Neural cell (in vitro differentiated cells): Measurements from ENCODE around the gene CREBBP. TPM values are rescaled to one million over a fixed set of nuclear protein-coding genes. Genes with fewer than 3 reads are reported as not detected.

Experiments
- H2AFZ ChIP-seq: fragments of 200-600, 300-800 bp; sonication (generic), shearing (Covaris generic); 2 replicates; pipeline ENCODE4 v1.6.0; 2014; ENCODE audit warnings: low read depth, mild to moderate bottlenecking, antibody characterized with exemption, low read length, moderate library complexity
- H3F3A ChIP-seq: fragments of 200-600 bp; shearing (Covaris generic); 2 replicates; pipeline ENCODE4 v1.6.1; 2016; ENCODE audit warnings: mild to moderate bottlenecking, moderate library complexity, mixed read lengths, antibody characterized with exemption, low read length; ENCODE audit not compliant: insufficient read depth, poor library complexity, severe bottlenecking
- H3K27ac ChIP-seq: fragments of 200-600, 300-800 bp; sonication (generic), shearing (Covaris generic); 2 replicates; pipeline ENCODE4 v1.5.1; 2014; ENCODE audit warnings: mild to moderate bottlenecking, low read length, moderate library complexity
- H3K27me3 ChIP-seq: fragments of 300-800, 200-600 bp; sonication (generic), shearing (Covaris generic); 2 replicates; pipeline ENCODE4 v1.6.0; 2014; ENCODE audit warnings: mild to moderate bottlenecking, low read depth, low read length, moderate library complexity; ENCODE audit not compliant: insufficient read depth
- H3K36me3 ChIP-seq: fragments of 300-800, 200-600 bp; sonication (generic), shearing (Covaris generic); 2 replicates; pipeline ENCODE4 v1.5.1; 2014; ENCODE audit warnings: mild to moderate bottlenecking, antibody characterized with exemption, low read length, moderate library complexity; ENCODE audit not compliant: insufficient read depth
- H3K4me2 ChIP-seq: fragments of 300-800, 200-600 bp; sonication (generic), shearing (Covaris generic); 2 replicates; pipeline ENCODE4 v1.6.0; 2014; ENCODE audit warnings: mild to moderate bottlenecking, low read length
- H3K4me3 ChIP-seq: fragments of 300-800, 200-600 bp; sonication (generic), shearing (Covaris generic); 2 replicates; pipeline ENCODE4 v1.5.1; 2014; ENCODE audit warnings: mild to moderate bottlenecking, low read length, moderate library complexity
- H3K79me2 ChIP-seq: fragments of 200-600 bp; shearing (Covaris generic); replicated peaks from 2 replicates; pipeline ENCODE4 v1.6.0; 2014; ENCODE audit warnings: mild to moderate bottlenecking, low read length, moderate library complexity; ENCODE audit not compliant: insufficient read depth
- H3K9ac ChIP-seq: fragments of 300-800, 200-600 bp; sonication (generic), shearing (Covaris generic); 2 replicates; pipeline ENCODE4 v1.6.1; 2016; ENCODE audit warnings: mild to moderate bottlenecking, low read length, mixed read lengths
- H3K9me2 ChIP-seq: fragments of 200-600 bp; shearing (Covaris generic); 2 replicates; pipeline ENCODE4 v1.6.1; 2016; ENCODE audit warnings: mild to moderate bottlenecking, low read length, mixed read lengths; ENCODE audit not compliant: insufficient read depth
- H3K9me3 ChIP-seq: fragments of 200-600, 300-800 bp; sonication (generic), shearing (Covaris generic); 2 replicates; pipeline ENCODE4 v1.6.1; 2016; ENCODE audit warnings: mild to moderate bottlenecking, mixed run types, low read length, moderate library complexity, mixed read lengths
- H4K20me1 ChIP-seq: fragments of 200-600 bp; shearing (Covaris generic); 2 replicates; pipeline ENCODE4 v1.6.1; 2016; ENCODE audit warnings: mild to moderate bottlenecking, mixed run types; ENCODE audit not compliant: insufficient read depth
- EP300 ChIP-seq: fragments of 450-650 bp; conservative IDR thresholded peaks from 2 replicates; pipeline ENCODE4 v1.6.1; 2014; ENCODE audit warnings: antibody characterized with exemption, mild to moderate bottlenecking, moderate library complexity; ENCODE audit not compliant: poor library complexity, severe bottlenecking
- EZH2 ChIP-seq: fragments of 200-600, 300-800 bp; shearing (Covaris generic), sonication (generic); IDR thresholded peaks from 2 replicates; pipeline ENCODE4 v1.6.1; 2014; ENCODE audit warnings: antibody characterized with exemption, low read length, borderline replicate concordance, mild to moderate bottlenecking; ENCODE audit not compliant: insufficient read depth, poor library complexity, severe bottlenecking
- MXI1 ChIP-seq: fragments of 450-650 bp; conservative IDR thresholded peaks from 2 replicates; pipeline ENCODE4 v1.6.1; 2014; ENCODE audit warnings: antibody characterized with exemption, mild to moderate bottlenecking; ENCODE audit not compliant: poor library complexity, severe bottlenecking
- POLR2AphosphoS5 ChIP-seq: IDR thresholded peaks from 2 replicates; pipeline ENCODE4 v1.6.1; 2012
- RAD21 ChIP-seq: fragments of 450-650 bp; conservative IDR thresholded peaks from 2 replicates; pipeline ENCODE4 v1.6.1; 2014; ENCODE audit warnings: antibody characterized with exemption, mild to moderate bottlenecking, moderate library complexity
- SMC3 ChIP-seq: fragments of 450-650 bp; conservative IDR thresholded peaks from 2 replicates; pipeline ENCODE4 v1.6.1; 2014; ENCODE audit warnings: antibody characterized with exemption, mild to moderate bottlenecking, moderate library complexity; ENCODE audit not compliant: poor library complexity
- TAF1 ChIP-seq: IDR thresholded peaks from 2 replicates; pipeline ENCODE4 v1.6.1; 2012; ENCODE audit warnings: low read depth
- polyA plus RNA-seq: library from polyadenylated mRNA; depleted of rRNA; stranded (reverse); fragments of >200 nt; gene quantifications from 2 replicates; pipeline ENCODE4 v1.2.3, GENCODE V29; 2014
- TF ChIP-seq, protein P1 (sequence below): IDR thresholded peaks from 2 replicates; pipeline ENCODE4 v1.6.1; 2012; ENCODE audit warnings: borderline replicate concordance
- TF ChIP-seq, protein P2 (sequence below): fragments of 450-650 bp; IDR thresholded peaks from 2 replicates; pipeline ENCODE4 v1.5.1; 2014; ENCODE audit warnings: antibody characterized with exemption, mild to moderate bottlenecking, moderate library complexity; ENCODE audit not compliant: poor library complexity, severe bottlenecking

The CREBBP gene
- polyA plus RNA-seq, 1 donor from 2014 or later = 3.3 TPM

DNA sequence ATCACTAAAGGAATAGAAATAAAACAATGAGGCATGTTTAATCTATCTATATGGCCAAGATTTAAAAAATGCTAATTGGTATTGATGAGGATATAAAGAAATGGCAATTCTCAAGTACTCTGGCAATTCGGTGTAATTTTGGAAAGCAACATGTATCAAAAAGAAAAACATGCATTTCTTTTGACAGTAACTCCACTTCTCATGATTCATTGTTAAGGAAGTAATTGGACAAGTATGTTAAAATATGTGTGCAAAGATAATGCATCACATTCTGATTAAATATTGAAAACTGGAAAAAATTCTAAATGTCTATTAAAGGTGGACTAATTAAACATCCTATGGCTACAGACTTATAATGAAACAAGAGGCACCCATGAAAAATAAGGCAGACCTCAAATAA is 81.2 kb downstream of the CREBBP start:
- Histone ChIP-seq H3F3A (no peaks in the 10 kb centered on the region), H2AFZ (no peak overlapping the region), H3K9me3 (no peaks in the 10 kb centered on the region), H3K4me2 (no peak overlapping the region), H3K36me3 (no peaks in the 10 kb centered on the region), H3K9me2 (no peaks in the 10 kb centered on the region), H3K27me3 (no peaks in the 10 kb centered on the region), H3K4me3 (no peak overlapping the region), H3K9ac (no peak overlapping the region), H4K20me1 (no peaks in the 10 kb centered on the region), H3K79me2 (peaks cover 80% of the 10 kb centered on the region), H3K27ac (no peak overlapping the region)
- TF ChIP-seq EZH2 (no peak), POLR2AphosphoS5 (no peak), EP300 (no peak), RAD21 (no peak), MXI1 (no peak), SMC3 (no peak), TAF1 (no peak)
- TF ChIP-seq, protein P1, sequence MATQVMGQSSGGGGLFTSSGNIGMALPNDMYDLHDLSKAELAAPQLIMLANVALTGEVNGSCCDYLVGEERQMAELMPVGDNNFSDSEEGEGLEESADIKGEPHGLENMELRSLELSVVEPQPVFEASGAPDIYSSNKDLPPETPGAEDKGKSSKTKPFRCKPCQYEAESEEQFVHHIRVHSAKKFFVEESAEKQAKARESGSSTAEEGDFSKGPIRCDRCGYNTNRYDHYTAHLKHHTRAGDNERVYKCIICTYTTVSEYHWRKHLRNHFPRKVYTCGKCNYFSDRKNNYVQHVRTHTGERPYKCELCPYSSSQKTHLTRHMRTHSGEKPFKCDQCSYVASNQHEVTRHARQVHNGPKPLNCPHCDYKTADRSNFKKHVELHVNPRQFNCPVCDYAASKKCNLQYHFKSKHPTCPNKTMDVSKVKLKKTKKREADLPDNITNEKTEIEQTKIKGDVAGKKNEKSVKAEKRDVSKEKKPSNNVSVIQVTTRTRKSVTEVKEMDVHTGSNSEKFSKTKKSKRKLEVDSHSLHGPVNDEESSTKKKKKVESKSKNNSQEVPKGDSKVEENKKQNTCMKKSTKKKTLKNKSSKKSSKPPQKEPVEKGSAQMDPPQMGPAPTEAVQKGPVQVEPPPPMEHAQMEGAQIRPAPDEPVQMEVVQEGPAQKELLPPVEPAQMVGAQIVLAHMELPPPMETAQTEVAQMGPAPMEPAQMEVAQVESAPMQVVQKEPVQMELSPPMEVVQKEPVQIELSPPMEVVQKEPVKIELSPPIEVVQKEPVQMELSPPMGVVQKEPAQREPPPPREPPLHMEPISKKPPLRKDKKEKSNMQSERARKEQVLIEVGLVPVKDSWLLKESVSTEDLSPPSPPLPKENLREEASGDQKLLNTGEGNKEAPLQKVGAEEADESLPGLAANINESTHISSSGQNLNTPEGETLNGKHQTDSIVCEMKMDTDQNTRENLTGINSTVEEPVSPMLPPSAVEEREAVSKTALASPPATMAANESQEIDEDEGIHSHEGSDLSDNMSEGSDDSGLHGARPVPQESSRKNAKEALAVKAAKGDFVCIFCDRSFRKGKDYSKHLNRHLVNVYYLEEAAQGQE = no peak
- TF ChIP-seq, protein P2, sequence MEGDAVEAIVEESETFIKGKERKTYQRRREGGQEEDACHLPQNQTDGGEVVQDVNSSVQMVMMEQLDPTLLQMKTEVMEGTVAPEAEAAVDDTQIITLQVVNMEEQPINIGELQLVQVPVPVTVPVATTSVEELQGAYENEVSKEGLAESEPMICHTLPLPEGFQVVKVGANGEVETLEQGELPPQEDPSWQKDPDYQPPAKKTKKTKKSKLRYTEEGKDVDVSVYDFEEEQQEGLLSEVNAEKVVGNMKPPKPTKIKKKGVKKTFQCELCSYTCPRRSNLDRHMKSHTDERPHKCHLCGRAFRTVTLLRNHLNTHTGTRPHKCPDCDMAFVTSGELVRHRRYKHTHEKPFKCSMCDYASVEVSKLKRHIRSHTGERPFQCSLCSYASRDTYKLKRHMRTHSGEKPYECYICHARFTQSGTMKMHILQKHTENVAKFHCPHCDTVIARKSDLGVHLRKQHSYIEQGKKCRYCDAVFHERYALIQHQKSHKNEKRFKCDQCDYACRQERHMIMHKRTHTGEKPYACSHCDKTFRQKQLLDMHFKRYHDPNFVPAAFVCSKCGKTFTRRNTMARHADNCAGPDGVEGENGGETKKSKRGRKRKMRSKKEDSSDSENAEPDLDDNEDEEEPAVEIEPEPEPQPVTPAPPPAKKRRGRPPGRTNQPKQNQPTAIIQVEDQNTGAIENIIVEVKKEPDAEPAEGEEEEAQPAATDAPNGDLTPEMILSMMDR = no peak

DNA sequence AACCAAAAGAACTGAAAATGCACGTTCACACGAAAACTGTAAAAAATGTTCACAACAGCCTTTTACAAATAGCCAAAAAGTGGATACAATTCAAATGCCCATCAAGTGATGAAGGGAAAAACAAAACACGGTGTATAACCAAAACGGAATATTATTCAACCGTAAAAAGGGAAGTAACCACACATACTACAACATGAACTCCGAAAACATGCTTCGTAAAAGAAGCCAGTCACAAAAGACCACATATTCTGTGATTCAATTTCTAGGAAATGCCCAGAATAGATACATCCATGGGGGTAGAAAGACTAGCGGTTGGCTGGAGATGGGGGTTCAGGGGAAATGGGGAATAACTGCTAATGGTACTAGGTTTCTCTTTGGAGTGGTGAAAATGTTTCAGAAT is 81.7 kb downstream of the CREBBP start:
- TF ChIP-seq, protein P1 = no peak
- TF ChIP-seq EP300 (no peak), RAD21 (no peak), EZH2 (no peak), TAF1 (no peak), POLR2AphosphoS5 (no peak), SMC3 (no peak), MXI1 (no peak)
- TF ChIP-seq, protein P2 = no peak
- Histone ChIP-seq H3K9me2 (no peaks in the 10 kb centered on the region), H3K4me3 (no peak overlapping the region), H3K9me3 (no peaks in the 10 kb centered on the region), H3K9ac (no peak overlapping the region), H4K20me1 (no peaks in the 10 kb centered on the region), H2AFZ (no peak overlapping the region), H3K79me2 (peaks cover 76% of the 10 kb centered on the region), H3K36me3 (no peaks in the 10 kb centered on the region), H3F3A (no peaks in the 10 kb centered on the region), H3K4me2 (no peak overlapping the region), H3K27me3 (no peaks in the 10 kb centered on the region), H3K27ac (no peak overlapping the region)
